Kidney tubule cell (primary cell): ENCODE results near the gene GPS1.

Experiments
- DNase-seq: peaks from one replicate; pipeline ENCODE4 v3.0.0-alpha.2; 2018; ENCODE audit warnings: low spot score

Gene GPS1

GRCh38 chr17:82045936-82046484, 5.7 kb upstream of the GPS1 start:
- no peak for DNase-seq

GRCh38 chr17:82046903-82047302, 4.8 kb upstream of the GPS1 start:
- DNase-seq, result no peak

GRCh38 chr17:82047379-82047778, 4.3 kb upstream of the GPS1 start:
- no peak for DNase-seq

GRCh38 chr17:82047914-82048570, 3.7 kb upstream of the GPS1 start:
- no peak for DNase-seq

GRCh38 chr17:82048571-82048971, 3.1 kb upstream of the GPS1 start:
- DNase-seq, result no peak

- DNase-seq, result no peak
These were observed 2.6 kb upstream of the GPS1 start for GRCh38 chr17:82049106-82049505.

- no peak for DNase-seq
These were observed 2.2 kb upstream of the GPS1 start for GRCh38 chr17:82049521-82049971.

GRCh38 chr17:82050152-82050760, 1.4 kb upstream of the GPS1 start:
- DNase-seq, result no peak

GRCh38 chr17:82050761-82051641, 697 bp upstream of the GPS1 start:
- DNase-seq, result no peak

GRCh38 chr17:82052638-82053059, 951 bp downstream of the GPS1 start:
- peak; percentile 14 for DNase-seq

- DNase-seq, result no peak
These were observed 1.4 kb downstream of the GPS1 start for GRCh38 chr17:82053130-82053529.

GRCh38 chr17:82053556-82054263, 2.0 kb downstream of the GPS1 start:
- no peak for DNase-seq

GRCh38 chr17:82054351-82055022, 2.8 kb downstream of the GPS1 start:
- DNase-seq, result no peak

GRCh38 chr17:82055023-82055964, 3.6 kb downstream of the GPS1 start:
- DNase-seq, result no peak

GRCh38 chr17:82055965-82056728, 4.4 kb downstream of the GPS1 start:
- no peak for DNase-seq

GRCh38 chr17:82056729-82057621, 5.3 kb downstream of the GPS1 start:
- no peak for DNase-seq

GRCh38 chr17:82058230-82058854, 6.6 kb downstream of the GPS1 start:
- no peak for DNase-seq

- no peak for DNase-seq
These were observed 7.2 kb downstream of the GPS1 start for GRCh38 chr17:82058855-82059249.
